ENCODE measurements around the gene SLC37A1. TPM values are rescaled to one million over a fixed set of nuclear protein-coding genes. Genes with fewer than 3 reads are reported as not detected.

Gene SLC37A1
- total RNA-seq, 2 donors from 2014 or later = 2.0 to 5.0 TPM

GRCh38 chr21:42539931-42540343 lies 26.3 kb downstream of the SLC37A1 start:
- no peak for DNase-seq (ENCODE audit: low spot score)
- Histone ChIP-seq H3K4me1 (no peaks in the 10 kb centered on the region), H3K36me3 (no peaks in the 10 kb centered on the region)

GRCh38 chr21:42540396-42540795 lies 26.7 kb downstream of the SLC37A1 start:
- DNase-seq (ENCODE audit: low spot score) = no peak
- peaks cover 4% of the 10 kb centered on the region for H3K36me3 ChIP-seq
- no peak for TF ChIP-seq CTCF (IDR thresholded peaks at IDR 0.05)
- H3K4me1 ChIP-seq = no peaks in the 10 kb centered on the region
- H3K4me3 ChIP-seq = no peak overlapping the region
- no peaks in the 10 kb centered on the region for H3K9me3 ChIP-seq
- no peaks in the 10 kb centered on the region for H3K27me3 ChIP-seq
- no peak overlapping the region for H3K27ac ChIP-seq

More at GRCh38 chr21:42539931-42540343, 26.3 kb downstream of the SLC37A1 start:
- H3K27me3 ChIP-seq = no peaks in the 10 kb centered on the region
- TF ChIP-seq CTCF (IDR thresholded peaks at IDR 0.05) = no peak
- H3K27ac ChIP-seq = no peak overlapping the region
- no peaks in the 10 kb centered on the region for H3K9me3 ChIP-seq
- no peak overlapping the region for H3K4me3 ChIP-seq

GRCh38 chr21:42541174-42541573 lies 27.5 kb downstream of the SLC37A1 start:
- no peak for DNase-seq (ENCODE audit: low spot score)
- Histone ChIP-seq H3K4me3 (no peak overlapping the region), H3K4me1 (no peaks in the 10 kb centered on the region), H3K27me3 (no peaks in the 10 kb centered on the region), H3K36me3 (peaks cover 7% of the 10 kb centered on the region), H3K9me3 (no peaks in the 10 kb centered on the region), H3K27ac (no peak overlapping the region)
- no peak for TF ChIP-seq CTCF (IDR thresholded peaks at IDR 0.05)

- DNase-seq (ENCODE audit: low spot score) = no peak
- Histone ChIP-seq H3K4me3 (no peak overlapping the region), H3K27ac (no peak overlapping the region), H3K36me3 (peaks cover 7% of the 10 kb centered on the region), H3K27me3 (no peaks in the 10 kb centered on the region), H3K9me3 (no peaks in the 10 kb centered on the region), H3K4me1 (no peaks in the 10 kb centered on the region)
- no peak for TF ChIP-seq CTCF (IDR thresholded peaks at IDR 0.05)
These were observed 28.0 kb downstream of the SLC37A1 start for GRCh38 chr21:42541618-42542017.

- Histone ChIP-seq H3K4me1 (no peaks in the 10 kb centered on the region), H3K9me3 (no peaks in the 10 kb centered on the region), H3K27ac (no peak overlapping the region), H3K4me3 (no peak overlapping the region), H3K36me3 (peaks cover 7% of the 10 kb centered on the region), H3K27me3 (no peaks in the 10 kb centered on the region)
- no peak for DNase-seq (ENCODE audit: low spot score)
- TF ChIP-seq CTCF (IDR thresholded peaks at IDR 0.05) = no peak
These were observed 28.5 kb downstream of the SLC37A1 start for GRCh38 chr21:42542196-42542595.

GRCh38 chr21:42542596-42542995 lies 28.9 kb downstream of the SLC37A1 start:
- no peak overlapping the region for H3K27ac ChIP-seq
- H3K4me1 ChIP-seq = no peaks in the 10 kb centered on the region
- H3K27me3 ChIP-seq = no peaks in the 10 kb centered on the region
- no peaks in the 10 kb centered on the region for H3K9me3 ChIP-seq
- no peak for TF ChIP-seq CTCF (IDR thresholded peaks at IDR 0.05)
- H3K4me3 ChIP-seq = no peak overlapping the region
- H3K36me3 ChIP-seq = peaks cover 7% of the 10 kb centered on the region
- DNase-seq (ENCODE audit: low spot score) = no peak

Data from right atrium auricular region (tissue), 2 donors.